Measurements from ENCODE around the gene CDK6.

Gene CDK6

DNA sequence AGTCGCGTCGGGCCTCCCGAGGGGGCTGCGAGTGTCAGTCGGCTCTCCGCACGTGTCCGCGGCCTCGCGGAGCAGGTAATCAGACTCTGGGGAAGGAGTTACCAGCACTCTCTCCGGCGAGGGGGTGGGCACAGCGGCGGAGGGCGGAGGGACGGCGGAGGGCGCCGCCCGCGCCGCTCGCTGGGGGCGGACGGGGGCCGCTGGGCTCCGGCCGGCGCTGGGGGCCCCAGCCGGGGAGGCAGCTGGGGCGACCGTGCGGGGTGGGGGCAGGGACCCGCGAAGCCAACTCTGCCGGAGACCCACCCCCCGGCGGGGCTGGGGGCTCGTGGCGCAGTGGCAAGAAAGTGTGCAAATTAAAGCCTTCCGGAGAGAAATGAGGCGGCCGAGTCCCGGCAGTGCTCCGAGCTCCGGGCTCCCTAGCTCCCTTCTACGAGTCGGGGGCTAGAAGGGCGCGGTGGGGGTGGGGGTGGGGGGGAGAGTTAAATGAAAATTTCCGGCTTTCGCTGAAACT, at the start of gene CDK6:
CDK6 (minus strand) TSS at position 85 of the 511 bp plus-strand sequence. CDS start 3,250 bp downstream, outside the sequence.
- TF ChIP-seq CTCF (IDR thresholded peaks at IDR 0.05), result no peak

DNA sequence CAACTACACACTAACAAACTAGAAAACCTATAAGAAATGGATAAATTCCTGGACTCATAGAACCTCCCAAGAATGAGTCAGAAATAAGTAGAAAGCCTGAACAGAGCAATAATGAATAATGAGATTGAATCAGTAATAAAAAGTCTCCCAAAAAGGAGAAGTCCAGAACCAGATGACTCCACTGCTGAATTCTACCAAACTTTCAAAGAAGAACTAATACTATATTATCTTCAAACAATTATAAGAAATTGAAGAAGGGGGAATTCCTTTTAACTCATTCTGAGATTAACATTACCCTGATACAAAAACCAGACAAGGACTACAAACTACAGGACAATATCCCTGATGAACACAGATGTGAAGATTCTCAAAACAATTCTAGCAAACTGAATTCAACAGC, 47.8 kb upstream of the CDK6 start:
- TF ChIP-seq CTCF (IDR thresholded peaks at IDR 0.05), result no peak

DNA sequence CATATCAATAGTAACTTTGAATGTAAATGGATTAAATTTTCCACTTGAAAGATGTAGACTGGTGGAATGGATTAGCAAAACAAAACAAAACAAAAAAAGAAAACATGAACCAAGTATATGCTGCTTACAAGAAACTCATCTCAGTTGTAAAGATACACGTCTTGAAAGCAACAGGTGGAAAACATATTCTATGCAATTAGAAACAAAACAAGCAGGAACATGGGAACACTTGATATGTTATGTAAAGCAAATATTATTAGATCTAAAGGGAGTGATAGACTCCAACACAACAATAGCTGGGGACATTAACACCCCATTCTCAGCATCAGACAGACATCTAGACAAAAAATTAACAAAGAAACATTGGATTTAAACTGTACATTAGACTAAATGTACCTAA, 46.4 kb upstream of the CDK6 start:
- no peak for TF ChIP-seq CTCF (IDR thresholded peaks at IDR 0.05)

GRCh38 chr7:92881091-92881485, 44.7 kb upstream of the CDK6 start:
- TF ChIP-seq CTCF (IDR thresholded peaks at IDR 0.05), result no peak

DNA sequence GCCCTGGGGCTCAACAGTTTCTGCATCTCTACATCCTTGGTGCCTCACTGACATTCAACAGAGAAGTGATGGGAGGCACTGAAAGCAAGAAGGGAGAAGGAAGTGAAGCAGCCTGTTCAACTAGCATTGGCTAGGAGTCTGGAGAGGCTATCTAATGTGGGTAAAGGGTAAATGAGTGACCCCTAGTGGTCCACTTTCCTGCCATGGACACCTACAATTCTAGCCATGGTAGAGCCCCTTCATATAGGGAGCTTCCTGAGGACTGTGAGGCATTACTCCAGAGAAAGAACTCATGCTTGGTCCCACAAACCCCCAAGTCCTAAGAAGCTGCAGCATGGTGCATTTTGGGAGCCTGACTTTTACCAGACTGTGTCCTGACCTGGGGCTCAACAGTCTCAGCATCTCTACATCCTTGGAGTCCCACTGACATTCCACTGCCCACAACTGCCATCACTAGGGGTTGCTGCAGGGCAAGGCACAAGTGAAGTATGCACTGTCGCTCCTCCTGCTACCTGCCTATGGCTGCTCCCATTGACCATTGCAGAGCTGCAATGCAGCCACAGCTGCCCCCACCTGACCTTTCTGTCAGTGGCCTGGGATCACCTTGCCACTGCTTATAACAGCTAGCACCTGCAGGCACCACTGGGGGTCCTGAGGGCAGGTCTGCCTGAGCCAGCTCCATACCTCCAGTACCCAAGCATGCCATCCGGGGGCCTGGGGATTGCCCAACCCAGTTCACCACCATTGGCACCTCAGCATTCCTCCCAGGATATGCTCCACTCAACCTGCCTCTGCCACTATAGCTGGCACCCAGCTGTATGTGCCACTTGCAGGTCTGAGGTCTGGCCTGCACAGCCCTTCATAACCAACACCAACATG, 44.1 kb upstream of the CDK6 start:
- TF ChIP-seq CTCF (IDR thresholded peaks at IDR 0.05), result no peak

GRCh38 chr7:92877367-92877766, 41.0 kb upstream of the CDK6 start:
- TF ChIP-seq CTCF (IDR thresholded peaks at IDR 0.05), result no peak

DNA sequence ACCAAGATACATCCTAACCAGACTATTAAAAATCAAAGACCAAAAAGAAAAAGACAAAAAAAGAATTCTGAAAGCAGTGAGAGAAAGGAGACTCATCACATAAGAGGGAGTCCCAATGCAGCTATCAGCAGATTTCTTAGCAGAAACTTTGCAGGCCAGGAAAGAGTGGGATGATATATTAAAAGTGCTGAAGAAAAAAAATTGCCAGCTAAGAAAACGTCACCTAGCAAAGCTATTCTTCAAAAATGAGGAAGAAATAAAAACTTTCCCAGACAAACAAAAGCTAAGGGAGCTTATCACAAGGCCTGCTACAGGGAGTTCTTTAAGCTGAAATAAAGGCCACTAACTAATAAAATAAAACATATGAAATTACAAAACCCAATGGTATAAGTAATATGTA, 40.5 kb upstream of the CDK6 start:
- TF ChIP-seq CTCF (IDR thresholded peaks at IDR 0.05), result no peak

Measured in LNCAP (cell line).